DMS 273 (cell line): ENCODE results near the gene OR2M3.
"Not testable (repeated sequence)": the region's sequence is repeated elsewhere in the genome, so short reads cannot be mapped to it uniquely, and the experiment has no call there.

ENCODE experiments used
- DNase-seq: peaks from one replicate; lab custom pipeline; 2025; ENCODE audit not compliant: unreplicated experiment; lab: John Stamatoyannopoulos, UW

Gene OR2M3

GRCh38 chr1:248196965-248197364, at the start of gene OR2M3:
Gene OR2M3 (plus strand): TSS chr1:248197265. CDS start chr1:248203068, 5,803 bp downstream.
- DNase-seq, result no peak

GRCh38 chr1:248152056-248152827, 44.8 kb upstream of the OR2M3 start:
- no peak for DNase-seq

GRCh38 chr1:248155927-248156326, 41.1 kb upstream of the OR2M3 start:
- peak; percentile 11 for DNase-seq

- DNase-seq, result no peak
These were observed 38.3 kb upstream of the OR2M3 start for GRCh38 chr1:248158758-248159157.

- DNase-seq, result no peak
These were observed 33.0 kb upstream of the OR2M3 start for GRCh38 chr1:248164031-248164430.

GRCh38 chr1:248165186-248165585, 31.9 kb upstream of the OR2M3 start:
- no peak for DNase-seq

GRCh38 chr1:248174521-248174920, 22.5 kb upstream of the OR2M3 start, which contains the start of gene OR2M2:
Gene OR2M2 (plus strand): TSS chr1:248174821. CDS start chr1:248179986, 5,165 bp downstream.
- no peak for DNase-seq

- no peak for DNase-seq
These were observed 13.1 kb upstream of the OR2M3 start for GRCh38 chr1:248183996-248184395.

- no peak for DNase-seq
These were observed 9.7 kb upstream of the OR2M3 start for GRCh38 chr1:248187363-248187762.

- DNase-seq, result no peak
These were observed 8.0 kb upstream of the OR2M3 start for GRCh38 chr1:248189026-248189425.

- DNase-seq, result no peak
These were observed 2.9 kb upstream of the OR2M3 start for GRCh38 chr1:248194117-248194516.

GRCh38 chr1:248215880-248216279, 18.8 kb downstream of the OR2M3 start:
- no peak for DNase-seq

GRCh38 chr1:248225537-248225936, 28.5 kb downstream of the OR2M3 start:
- DNase-seq, result no peak

- DNase-seq, result no peak
These were observed 32.4 kb downstream of the OR2M3 start for GRCh38 chr1:248229360-248229908.

GRCh38 chr1:248231117-248231516, 34.1 kb downstream of the OR2M3 start, which contains the start of gene OR2M4:
Gene OR2M4 (plus strand): TSS chr1:248231417. CDS start chr1:248238929, 7,512 bp downstream.
- DNase-seq, result no peak

- DNase-seq, result no peak
These were observed 42.4 kb downstream of the OR2M3 start for GRCh38 chr1:248239478-248239877.

- DNase-seq, result peak; percentile 69
These were observed 46.1 kb downstream of the OR2M3 start for GRCh38 chr1:248243204-248243603.

- not testable (repeated sequence) for DNase-seq
These were observed 62.2 kb downstream of the OR2M3 start for GRCh38 chr1:248259309-248259708.
